ENCODE results near the gene CHMP6. TPM values are rescaled to one million over a fixed set of nuclear protein-coding genes. Genes with fewer than 3 reads are reported as not detected.

The CHMP6 gene
- total and polyA plus RNA-seq, 7 donors, result 15.7 to 40.4 (median 28.2) TPM

GRCh38 chr17:81000334-81000630 is 8.6 kb downstream of the CHMP6 start:
- Histone ChIP-seq H3K27me3 (peaks cover 16 to 28% (median 23%) of the 10 kb centered on the region in 3 donors), H3K27ac (no peak overlapping the region), H3K4me1 (peaks cover 0 to 34% (median 33%) of the 10 kb centered on the region in 4 donors), H3K9me3 (no peaks in the 10 kb centered on the region), H3K4me3 (no peak overlapping the region), H3K36me3 (peaks cover 22 to 52% (median 48%) of the 10 kb centered on the region in 4 donors)
- TF ChIP-seq POLR2A (IDR thresholded peaks at IDR 0.05) (no peak), CTCF (IDR thresholded peaks at IDR 0.05) (no peak), POLR2AphosphoS5 (IDR thresholded peaks at IDR 0.05) (no peak), EP300 (IDR thresholded peaks at IDR 0.05) (no peak)
- no peak for DNase-seq
- intact Hi-C loops (cut with DNase I), result no loop called here
- WGBS, 2 donors, result 64 to 89% methylated on average over 8 of the region's 8 CpGs

GRCh38 chr17:81000631-81001357 is 9.2 kb downstream of the CHMP6 start:
- no peak overlapping the region for H3K27ac ChIP-seq
- H3K27me3 ChIP-seq, result peaks cover 16 to 33% (median 25%) of the 10 kb centered on the region in 3 donors
- no peak for TF ChIP-seq EP300 (IDR thresholded peaks at IDR 0.05)
- TF ChIP-seq CTCF (IDR thresholded peaks at IDR 0.05), result no peak
- TF ChIP-seq POLR2A (IDR thresholded peaks at IDR 0.05), result no peak
- peaks cover 0 to 34% (median 33%) of the 10 kb centered on the region in 4 donors for H3K4me1 ChIP-seq
- intact Hi-C loops (cut with DNase I), result no loop called here
- peaks cover 18 to 47% (median 43%) of the 10 kb centered on the region in 4 donors for H3K36me3 ChIP-seq
- WGBS, 2 donors, result 24 to 72% methylated on average over 18 of the region's 18 CpGs
- no peak overlapping the region for H3K4me3 ChIP-seq
- no peaks in the 10 kb centered on the region for H3K9me3 ChIP-seq
- no peak for DNase-seq

- peaks cover 16 to 44% (median 25%) of the 10 kb centered on the region in 3 donors for H3K27me3 ChIP-seq
- H3K4me3 ChIP-seq, result no peak overlapping the region
- 47 to 77% methylated on average over 10 of the region's 10 CpGs for WGBS, 2 donors
- TF ChIP-seq CTCF (IDR thresholded peaks at IDR 0.05), result no peak
- no peak for TF ChIP-seq POLR2AphosphoS5 (IDR thresholded peaks at IDR 0.05)
- TF ChIP-seq POLR2A (IDR thresholded peaks at IDR 0.05), result no peak
- no peak for TF ChIP-seq EP300 (IDR thresholded peaks at IDR 0.05)
- no peaks in the 10 kb centered on the region for H3K9me3 ChIP-seq
- H3K36me3 ChIP-seq, result peaks cover 15 to 35% (median 32%) of the 10 kb centered on the region in 4 donors
- no peak for DNase-seq
- peak overlapping the region in 1 of 4 donors; percentile 17 for H3K27ac ChIP-seq
- H3K4me1 ChIP-seq, result peaks cover 0 to 34% (median 33%) of the 10 kb centered on the region in 4 donors
- intact Hi-C loops (cut with DNase I), result no loop called here
Measured at GRCh38 chr17:81002013-81002384, 10.4 kb downstream of the CHMP6 start.

- no peak overlapping the region for H3K4me3 ChIP-seq
- peaks cover 16 to 44% (median 25%) of the 10 kb centered on the region in 3 donors for H3K27me3 ChIP-seq
- TF ChIP-seq CTCF (IDR thresholded peaks at IDR 0.05), result no peak
- peak in 1 of 4 donors; percentile 36 for TF ChIP-seq POLR2AphosphoS5 (IDR thresholded peaks at IDR 0.05)
- H3K36me3 ChIP-seq, result peaks cover 8 to 28% (median 25%) of the 10 kb centered on the region in 4 donors
- H3K27ac ChIP-seq, result no peak overlapping the region
- H3K4me1 ChIP-seq, result peaks cover 0 to 34% (median 33%) of the 10 kb centered on the region in 4 donors
- intact Hi-C loops (cut with DNase I), result no loop called here
- no peaks in the 10 kb centered on the region for H3K9me3 ChIP-seq
- 39 to 49% methylated on average over 21 of the region's 21 CpGs for WGBS, 2 donors
- peak; percentile 86 for DNase-seq
Measured at GRCh38 chr17:81002409-81003361, 11.0 kb downstream of the CHMP6 start.
